ENCODE measurements around the gene PEX26.
"Not testable (repeated sequence)": the region's sequence is repeated elsewhere in the genome, so short reads cannot be mapped to it uniquely, and the experiment has no call there.

Gene PEX26

DNA sequence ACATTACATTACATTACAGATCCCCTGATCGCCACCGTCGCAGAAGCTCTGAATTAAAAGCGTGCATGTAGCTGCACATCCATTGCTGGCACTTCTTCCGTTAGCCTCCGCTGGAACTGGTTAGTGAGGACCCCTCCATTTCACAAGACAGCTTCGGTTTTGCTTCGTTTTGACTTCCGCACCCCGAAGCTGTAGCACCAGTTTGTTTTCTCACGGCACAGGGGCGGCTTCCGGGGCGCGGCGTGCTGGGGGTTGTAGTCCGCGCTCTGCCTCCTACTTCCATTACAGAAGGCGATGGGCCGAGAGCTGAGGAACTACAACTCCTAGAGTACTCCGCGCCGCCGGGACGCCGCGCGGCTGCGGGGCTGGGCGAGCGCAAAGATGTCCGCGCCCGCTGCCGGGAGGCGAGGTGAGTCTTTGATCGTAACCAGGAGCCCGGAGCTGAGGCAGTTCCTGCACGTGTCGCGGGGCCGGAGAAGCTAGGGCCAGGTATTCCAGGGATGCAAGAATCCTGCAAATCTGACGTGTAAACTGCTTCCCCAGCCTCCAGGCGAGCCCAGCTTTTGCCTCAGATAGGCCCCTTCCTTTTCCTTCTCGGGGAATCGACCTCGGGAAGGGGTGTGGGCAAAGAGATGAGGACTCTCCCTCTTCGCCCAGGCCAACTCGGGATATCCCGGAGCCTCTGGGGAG, at the start of gene PEX26:
TSS of gene PEX26 (plus strand) at position 352 of the 690 bp plus-strand sequence. CDS start 387 bp downstream, outside the sequence.
- DNase-seq: peak; percentile 97

DNA sequence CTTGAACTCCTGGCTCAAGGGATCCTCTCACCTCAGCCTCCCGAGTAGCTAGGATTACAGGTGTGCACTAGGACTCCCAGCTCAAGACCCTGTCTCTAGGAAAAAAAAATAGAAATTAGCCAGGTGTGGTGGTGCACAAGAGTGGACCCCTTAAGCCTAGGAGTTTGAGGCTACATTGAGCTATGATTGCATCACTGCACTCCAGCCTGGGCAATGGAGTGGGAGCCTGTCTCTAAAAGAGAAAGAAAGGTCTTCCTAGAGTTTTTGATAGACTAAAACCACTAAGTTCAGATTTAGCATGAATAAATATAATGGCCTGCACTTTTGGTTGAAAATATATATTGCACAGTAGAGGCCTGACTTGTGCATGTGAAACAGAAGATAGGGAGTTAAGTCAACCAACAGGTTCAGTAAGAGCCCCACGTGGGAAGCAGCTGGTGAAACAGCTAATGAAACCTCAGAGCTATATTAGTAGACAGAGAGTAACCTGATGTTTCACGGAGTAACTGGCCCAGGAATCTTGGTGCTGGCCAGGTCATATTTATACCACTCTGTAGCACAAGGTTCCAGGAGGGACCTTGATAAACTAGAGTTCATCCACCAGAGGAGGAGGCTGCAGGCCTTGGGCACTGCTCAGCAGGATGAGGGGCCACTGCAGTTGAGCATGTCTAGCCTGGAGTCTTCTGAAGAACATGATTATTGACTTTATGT, 48.8 kb upstream of the PEX26 start:
- DNase-seq: no peak

DNA sequence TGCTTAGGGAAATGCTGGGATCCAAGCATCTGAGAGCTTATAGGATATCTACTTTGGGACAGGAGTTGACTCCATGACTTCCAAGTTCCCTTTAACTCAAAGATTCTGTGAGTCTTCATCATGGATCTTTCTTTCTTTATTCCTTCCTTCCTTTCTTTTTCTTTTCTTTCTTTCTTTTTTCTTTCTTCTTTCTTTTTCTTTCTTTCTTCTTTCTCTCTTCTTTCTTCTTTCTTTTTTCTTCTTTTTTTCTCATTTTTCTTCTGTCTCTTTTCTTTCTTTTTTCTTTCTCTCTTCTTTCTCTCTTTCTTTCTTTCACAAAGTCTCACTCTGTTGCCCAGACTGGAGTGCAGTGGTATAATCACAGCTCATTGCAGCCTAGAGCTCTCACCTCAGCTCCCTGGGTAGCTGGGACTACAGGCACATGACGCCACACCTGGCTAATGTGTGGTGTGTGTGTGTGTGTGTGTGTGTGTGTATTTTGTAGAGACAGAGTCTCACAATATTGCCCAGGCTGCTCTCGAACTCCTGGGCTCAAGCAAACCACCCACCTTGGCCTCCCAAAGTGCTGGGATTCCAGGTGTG, 48.0 kb upstream of the PEX26 start:
- DNase-seq: no peak

DNA sequence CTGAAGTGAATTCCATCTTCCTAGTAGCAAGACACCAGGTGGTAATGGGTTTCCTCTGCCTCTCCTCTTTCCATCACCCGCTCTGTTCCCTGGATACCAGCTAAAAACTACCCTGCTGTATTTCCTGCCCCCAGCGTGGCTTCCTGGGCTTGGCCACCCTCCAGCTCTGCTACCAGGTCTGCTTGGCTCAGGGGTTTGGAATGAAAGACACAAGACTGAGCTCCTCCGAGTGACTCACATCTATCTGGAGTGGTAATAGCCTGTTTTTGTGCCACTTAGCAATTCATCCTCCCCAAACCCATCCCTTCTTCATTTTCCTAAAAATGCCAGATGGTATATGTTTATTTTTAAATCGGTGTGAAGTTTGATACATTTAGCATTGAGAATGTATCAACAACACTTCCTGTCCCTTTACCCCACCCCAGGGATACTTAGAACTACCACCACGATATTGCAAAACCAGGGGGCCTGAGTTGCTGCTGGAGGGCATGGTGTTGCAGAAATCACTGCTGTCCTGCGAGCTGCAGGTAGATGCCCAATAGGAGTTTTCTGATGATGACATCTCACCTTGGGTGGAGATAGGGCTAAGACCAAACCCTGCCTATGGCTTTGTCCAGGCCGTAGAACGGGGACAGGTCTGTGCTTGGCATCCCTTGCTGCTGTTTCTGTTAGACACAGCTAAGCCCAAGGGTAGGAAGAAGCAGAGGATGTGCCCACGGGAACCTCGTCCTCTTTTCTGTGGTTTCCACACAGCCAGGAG, 45.9 kb upstream of the PEX26 start:
- no peak for DNase-seq

GRCh38 chr22:18032455-18033101, 45.2 kb upstream of the PEX26 start:
- DNase-seq: no peak

DNA sequence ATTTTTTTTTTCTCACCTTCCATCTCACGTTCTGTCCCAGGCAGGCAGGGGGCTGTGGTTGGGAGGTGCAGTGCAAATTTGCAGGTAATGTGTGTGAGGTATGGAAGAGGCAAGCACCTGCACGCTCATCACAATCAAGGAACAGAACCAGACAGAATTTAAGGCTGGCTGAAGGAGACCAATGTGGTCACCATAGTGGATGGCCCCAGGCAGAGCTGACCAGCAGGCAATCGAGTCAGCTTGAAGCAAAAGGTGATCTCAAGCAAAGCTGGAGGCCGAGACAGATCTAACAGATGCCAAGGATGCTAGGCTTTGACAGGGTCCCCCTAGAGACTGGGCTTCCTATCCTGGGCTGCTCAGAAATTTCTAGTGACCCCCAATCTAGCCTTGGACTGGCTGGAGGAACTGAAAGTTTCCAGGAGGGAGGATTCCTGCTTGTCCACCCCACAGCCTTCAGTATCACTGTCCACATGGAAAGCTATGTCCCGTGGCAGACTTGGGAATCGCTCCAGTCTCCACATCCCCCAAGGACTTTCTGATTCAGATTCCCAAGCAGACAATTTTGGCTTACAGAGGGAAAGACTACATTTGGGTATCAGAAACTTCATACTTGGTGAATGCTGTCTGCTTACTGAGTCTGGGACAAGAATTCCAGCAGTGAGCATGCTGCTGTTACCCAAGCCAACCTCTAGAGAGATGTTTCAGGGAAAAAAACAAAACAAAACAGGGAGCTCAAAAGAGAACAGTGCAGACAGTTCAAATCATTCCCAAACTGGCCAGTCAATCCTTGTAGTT, 44.4 kb upstream of the PEX26 start:
- no peak for DNase-seq

DNA sequence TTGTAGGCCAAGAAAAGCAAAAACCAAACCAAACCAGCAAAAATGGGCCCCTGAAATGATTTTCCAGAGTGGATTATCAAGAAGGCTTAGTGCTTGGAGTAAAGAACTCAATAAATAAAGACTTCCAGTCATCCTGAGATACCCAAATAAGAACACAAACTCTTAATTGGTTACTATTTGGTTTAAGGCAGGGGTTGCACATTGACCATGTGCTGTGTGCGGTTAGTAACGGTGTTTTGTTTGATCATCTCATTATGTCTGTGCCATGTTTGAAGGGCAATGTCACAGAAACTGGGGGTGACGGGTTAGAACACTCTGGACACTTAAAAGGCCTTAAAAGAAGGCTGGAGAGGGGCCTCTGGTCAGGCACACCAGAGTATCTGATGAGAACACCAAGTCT, 43.7 kb upstream of the PEX26 start:
- DNase-seq: no peak

DNA sequence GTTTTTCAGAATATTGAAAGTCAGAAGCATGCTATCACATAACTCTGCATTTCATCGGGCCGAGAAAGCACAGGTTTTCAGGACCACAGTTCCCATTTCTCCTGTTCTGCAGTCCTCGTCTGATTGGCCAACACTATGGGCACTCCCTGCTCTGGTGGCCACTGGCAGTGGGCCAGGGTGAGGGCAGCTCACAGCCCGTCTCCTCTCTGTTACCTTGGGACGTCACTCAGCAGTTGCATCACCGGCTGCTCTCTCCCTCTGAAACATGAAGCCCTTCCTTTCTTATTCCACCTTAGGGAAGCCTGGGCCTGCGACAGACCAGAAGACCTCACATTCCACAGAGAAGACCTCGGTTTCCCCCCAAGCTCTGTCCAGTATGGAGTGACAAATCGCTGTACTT, 42.0 kb upstream of the PEX26 start:
- DNase-seq: no peak

DNA sequence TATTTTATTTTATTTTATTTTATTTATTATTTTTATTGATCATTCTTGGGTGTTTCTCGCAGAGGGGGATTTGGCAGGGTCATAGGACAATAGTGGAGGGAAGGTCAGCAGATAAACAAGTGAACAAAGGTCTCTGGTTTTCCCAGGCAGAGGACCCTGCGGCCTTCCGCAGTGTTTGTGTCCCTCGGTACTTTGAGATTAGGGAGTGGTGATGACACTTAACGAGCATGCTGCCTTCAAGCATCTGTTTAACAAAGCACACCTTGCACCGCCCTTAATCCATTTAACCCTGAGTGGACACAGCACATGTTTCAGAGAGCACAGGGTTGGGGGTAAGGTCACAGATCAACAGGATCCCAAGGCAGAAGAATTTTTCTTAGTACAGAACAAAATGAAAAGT, 36.9 kb upstream of the PEX26 start:
- DNase-seq: not testable (repeated sequence)

- DNase-seq: no peak
Measured at GRCh38 chr22:18042685-18043084, 35.1 kb upstream of the PEX26 start.

- DNase-seq: no peak
Measured at GRCh38 chr22:18044548-18045271, 33.1 kb upstream of the PEX26 start.

DNA sequence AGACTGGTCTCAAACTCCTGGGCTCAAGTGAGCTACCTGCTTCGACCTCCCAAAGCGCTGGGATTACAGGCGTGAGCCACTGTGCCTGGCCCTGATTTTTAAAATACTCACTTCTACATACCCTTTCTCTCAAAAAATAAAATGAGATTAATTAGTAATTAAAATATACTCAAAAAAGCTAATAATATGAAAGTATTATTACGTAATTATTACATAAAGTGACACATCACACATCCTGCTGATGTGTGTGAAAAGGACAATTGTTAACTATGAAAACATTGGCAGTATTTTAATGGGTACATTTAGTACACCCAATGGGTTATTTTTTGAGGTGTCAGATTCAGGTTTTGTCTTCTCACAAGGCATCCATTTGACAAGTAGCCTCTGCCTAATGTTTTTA, 32.0 kb upstream of the PEX26 start:
- no peak for DNase-seq

- DNase-seq: no peak
Measured at GRCh38 chr22:18048041-18048440, 29.7 kb upstream of the PEX26 start.

GRCh38 chr22:18048441-18048898, 29.3 kb upstream of the PEX26 start:
- DNase-seq: no peak

- no peak for DNase-seq
Measured at GRCh38 chr22:18050065-18050464, 27.7 kb upstream of the PEX26 start.

DNA sequence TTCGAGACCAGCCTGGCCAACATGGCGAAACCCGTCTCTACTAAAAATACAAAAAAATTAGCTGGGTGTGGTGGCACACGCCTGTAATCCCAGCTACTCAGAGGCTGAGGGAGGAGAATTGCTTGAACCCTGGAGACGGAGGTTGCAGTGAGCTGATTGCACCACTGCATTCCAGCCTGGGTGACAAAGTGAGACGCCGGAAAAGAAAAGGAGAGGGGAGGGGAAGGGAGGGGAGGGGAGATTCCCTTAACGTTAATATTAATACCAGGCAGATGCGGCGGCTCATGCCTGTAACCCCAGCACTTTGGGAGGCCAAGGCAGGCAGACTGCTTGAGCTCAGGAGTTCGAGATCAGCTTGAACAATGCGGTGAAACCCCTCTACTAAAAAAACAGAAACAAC, 26.7 kb upstream of the PEX26 start:
- not testable (repeated sequence) for DNase-seq

DNA sequence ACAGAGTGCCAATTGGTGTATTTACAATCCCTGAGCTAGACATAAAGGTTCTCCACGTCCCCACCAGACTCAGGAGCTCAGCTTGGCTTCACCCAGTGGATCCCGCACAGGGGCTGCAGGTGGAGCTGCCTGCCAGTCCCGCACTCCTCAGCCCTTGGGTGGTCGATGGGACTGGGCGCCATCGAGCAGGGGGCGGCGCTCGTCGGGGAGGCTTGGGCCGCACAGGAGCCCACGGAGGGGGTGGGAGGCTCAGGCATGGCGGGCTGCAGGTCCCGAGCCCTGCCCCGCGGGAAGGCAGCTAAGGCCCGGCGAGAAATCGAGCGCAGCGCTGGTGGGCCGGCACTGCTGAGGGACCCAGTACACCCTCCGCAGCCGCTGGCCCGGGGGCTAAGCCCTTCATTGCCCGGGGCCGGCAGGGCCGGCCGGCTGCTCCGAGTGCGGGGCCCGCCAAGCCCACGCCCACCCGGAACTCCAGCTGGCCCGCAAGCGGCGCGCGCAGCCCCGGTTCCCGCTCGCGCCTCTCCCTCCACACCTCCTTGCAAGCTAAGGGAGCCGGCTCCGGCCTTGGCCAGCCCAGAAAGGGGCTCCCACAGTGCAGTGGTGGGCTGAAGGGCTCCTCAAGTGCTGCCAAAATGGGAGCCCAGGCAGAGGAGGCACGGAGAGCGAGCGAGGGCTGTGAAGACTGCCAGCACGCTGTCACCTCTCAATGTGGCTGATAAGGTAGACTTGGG, 24.4 kb upstream of the PEX26 start:
- DNase-seq: not testable (repeated sequence)

GRCh38 chr22:18055619-18056160, 22.1 kb upstream of the PEX26 start:
- DNase-seq: no peak

DNA sequence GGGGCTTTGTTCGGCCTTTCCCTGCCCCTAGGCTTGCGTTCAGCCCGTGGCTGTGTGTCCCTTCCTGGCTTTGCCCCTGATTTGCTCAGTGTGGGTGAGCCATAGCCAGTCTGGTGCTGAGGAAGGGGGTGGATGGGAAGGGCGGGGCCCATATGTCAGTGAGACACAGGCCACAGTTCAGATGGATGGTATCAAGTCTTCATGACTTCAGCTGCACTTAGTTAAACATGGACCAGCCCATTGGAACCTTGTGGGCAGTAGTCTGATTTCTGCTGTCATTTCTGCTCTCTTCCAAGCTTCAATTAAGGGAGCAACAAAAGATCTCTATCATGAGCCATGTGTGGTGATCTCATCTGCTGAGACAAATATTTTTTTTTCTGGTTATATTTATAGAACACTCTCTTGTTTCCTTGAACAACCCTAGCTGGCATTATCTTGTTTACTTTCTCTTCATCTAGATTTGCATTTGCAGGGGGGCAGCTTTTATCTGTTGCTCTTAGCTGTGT, 21.6 kb upstream of the PEX26 start:
- DNase-seq: no peak
